Mucosa of gallbladder (tissue), 1 donor: ENCODE measurements around the gene MRM2. TPM values are rescaled to one million over a fixed set of nuclear protein-coding genes. Genes with fewer than 3 reads are reported as not detected.

ENCODE experiments used
- DNase-seq: peaks from one replicate; pipeline ENCODE4 v3.0.0-alpha.2; 2020; ENCODE audit warnings: low spot score
- total RNA-seq: library from RNA; stranded (reverse); gene quantifications from one replicate; pipeline ENCODE4 v1.2.1, GENCODE V29; 2021
- donor health status: DM: no; HTN: no; CAD: no.

MRM2 gene
- total RNA-seq, 1 donor from 2014 or later: 21.4 TPM

DNA sequence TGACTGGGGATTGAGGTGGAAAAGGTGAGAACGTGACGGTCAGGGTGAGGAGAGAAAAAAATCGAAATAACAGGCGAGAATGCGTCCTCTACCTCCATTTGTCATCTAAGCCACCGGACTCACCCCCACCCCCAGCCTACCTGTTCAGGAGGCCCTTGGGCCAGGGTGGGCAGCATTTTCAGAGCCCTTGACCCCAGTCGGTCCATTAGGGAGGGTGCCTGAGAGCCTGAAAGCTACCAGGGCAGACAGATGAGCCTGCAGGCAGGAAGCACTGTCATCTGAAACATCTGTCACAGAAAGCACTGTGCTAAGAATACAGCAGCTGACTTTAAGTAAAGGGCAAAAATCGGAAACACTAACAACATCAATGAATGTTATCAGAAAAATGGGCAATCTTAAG, 56.3 kb downstream of the MRM2 start:
- no peak for DNase-seq

Other genes starting within 250 kb of the MRM2 start
- gene MAD1L1, start 9.3 kb downstream of the MRM2 start, total RNA-seq: 50.5 TPM
- 11.6 TPM for gene NUDT1, start within 50 bp of the MRM2 start, total RNA-seq
- 20.5 TPM for gene SNX8, start 72.2 kb upstream of the MRM2 start, total RNA-seq
- gene EIF3B, start 112.6 kb upstream of the MRM2 start, total RNA-seq: 94.7 TPM
- gene CHST12, start 161.4 kb upstream of the MRM2 start, total RNA-seq: 26.8 TPM
- gene GRIFIN, start 234.2 kb upstream of the MRM2 start, total RNA-seq: not detected